ENCODE measurements around the gene FABP3.

The FABP3 gene

GRCh38 chr1:31378001-31378400 lies 5.1 kb upstream of the FABP3 start:
- no peaks in the 10 kb centered on the region for H3K36me3 ChIP-seq (ENCODE audit: insufficient read depth, low read length)
- H3K4me1 ChIP-seq (ENCODE audit: control insufficient read depth, insufficient read depth, low read length) = peaks cover 46% of the 10 kb centered on the region
- no peaks in the 10 kb centered on the region for H3K27me3 ChIP-seq (ENCODE audit: control insufficient read depth, insufficient read depth, low read length)
- no peaks in the 10 kb centered on the region for H3K9me3 ChIP-seq (replicated peaks; ENCODE audit: low read length)
- H3K9ac ChIP-seq (ENCODE audit: low read depth, low read length) = no peak overlapping the region
- no peak overlapping the region for H3K4me2 ChIP-seq (ENCODE audit: low read length)
- no peak overlapping the region for H3K4me3 ChIP-seq (ENCODE audit: low read length)

DNA sequence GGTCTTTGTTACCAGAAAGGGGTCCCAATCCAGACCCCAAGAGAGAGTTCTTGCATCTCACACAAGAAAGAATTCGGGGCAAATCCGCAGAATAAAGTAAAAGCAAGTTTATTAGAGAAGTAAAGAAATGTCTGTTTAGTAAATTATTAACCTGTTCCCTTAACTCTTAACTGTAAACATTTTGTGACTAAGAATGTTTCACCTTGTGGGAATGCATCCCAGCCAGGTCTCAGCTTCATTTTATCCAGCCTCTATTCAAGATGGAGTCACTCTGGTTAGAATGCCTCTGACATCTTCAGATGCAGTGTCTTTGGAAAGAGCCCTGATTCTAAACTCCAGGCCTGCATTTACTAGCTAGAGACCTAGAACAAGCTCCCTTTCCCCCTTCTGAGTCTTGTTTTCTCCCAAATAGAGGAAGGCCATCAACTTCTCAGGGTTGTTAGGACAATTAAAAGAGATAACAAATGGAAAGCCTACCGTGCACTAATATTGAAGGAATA lies 4.5 kb upstream of the FABP3 start:
- Histone ChIP-seq H3K9me3 (replicated peaks; ENCODE audit: low read length) (no peaks in the 10 kb centered on the region), H3K36me3 (ENCODE audit: insufficient read depth, low read length) (no peaks in the 10 kb centered on the region), H3K27me3 (ENCODE audit: control insufficient read depth, insufficient read depth, low read length) (no peaks in the 10 kb centered on the region), H3K4me2 (ENCODE audit: low read length) (no peak overlapping the region), H3K9ac (ENCODE audit: low read depth, low read length) (no peak overlapping the region), H3K4me3 (ENCODE audit: low read length) (no peak overlapping the region), H3K4me1 (ENCODE audit: control insufficient read depth, insufficient read depth, low read length) (peaks cover 51% of the 10 kb centered on the region)

DNA sequence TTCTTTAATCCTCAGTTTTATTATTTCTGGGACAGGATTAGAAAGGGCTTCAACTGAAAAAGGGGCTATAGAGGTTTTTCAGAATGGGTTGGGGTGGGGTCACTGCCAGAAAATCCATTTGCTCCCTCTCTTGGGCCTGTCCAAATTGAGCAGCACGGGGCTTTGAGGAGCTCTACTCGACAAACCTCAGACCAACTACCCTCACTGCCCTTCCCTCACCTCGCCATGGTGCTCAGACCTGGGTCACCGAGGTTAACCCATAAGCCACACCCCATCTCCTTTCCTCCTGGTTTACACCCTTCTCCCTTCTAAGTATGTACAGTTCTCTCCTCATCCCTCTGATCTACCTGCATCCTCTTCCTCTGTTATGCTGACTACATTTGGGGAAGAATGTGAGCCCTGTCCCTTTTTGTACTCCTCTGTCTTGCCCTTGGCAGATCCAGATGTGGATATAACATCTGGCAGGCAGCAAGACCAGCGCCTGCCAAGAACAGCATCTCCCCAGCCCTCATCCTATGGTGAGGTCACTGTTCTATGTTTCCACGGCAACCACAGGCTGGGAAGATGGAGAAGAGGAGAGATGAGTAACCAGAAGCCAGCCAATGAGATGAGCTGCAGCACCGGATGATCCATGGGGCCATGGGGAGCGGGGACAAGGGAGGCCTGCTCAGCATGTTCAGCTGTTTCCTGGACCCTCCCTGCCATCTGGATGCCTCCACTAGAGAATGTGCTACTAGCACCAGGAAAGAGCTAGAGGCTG lies 3.7 kb upstream of the FABP3 start:
- Histone ChIP-seq H3K4me2 (ENCODE audit: low read length) (peak overlapping the region; percentile 5), H3K9me3 (replicated peaks; ENCODE audit: low read length) (no peaks in the 10 kb centered on the region), H3K9ac (ENCODE audit: low read depth, low read length) (no peak overlapping the region), H3K27me3 (ENCODE audit: control insufficient read depth, insufficient read depth, low read length) (no peaks in the 10 kb centered on the region), H3K4me1 (ENCODE audit: control insufficient read depth, insufficient read depth, low read length) (peaks cover 45% of the 10 kb centered on the region), H3K36me3 (ENCODE audit: insufficient read depth, low read length) (no peaks in the 10 kb centered on the region), H3K4me3 (ENCODE audit: low read length) (no peak overlapping the region)

DNA sequence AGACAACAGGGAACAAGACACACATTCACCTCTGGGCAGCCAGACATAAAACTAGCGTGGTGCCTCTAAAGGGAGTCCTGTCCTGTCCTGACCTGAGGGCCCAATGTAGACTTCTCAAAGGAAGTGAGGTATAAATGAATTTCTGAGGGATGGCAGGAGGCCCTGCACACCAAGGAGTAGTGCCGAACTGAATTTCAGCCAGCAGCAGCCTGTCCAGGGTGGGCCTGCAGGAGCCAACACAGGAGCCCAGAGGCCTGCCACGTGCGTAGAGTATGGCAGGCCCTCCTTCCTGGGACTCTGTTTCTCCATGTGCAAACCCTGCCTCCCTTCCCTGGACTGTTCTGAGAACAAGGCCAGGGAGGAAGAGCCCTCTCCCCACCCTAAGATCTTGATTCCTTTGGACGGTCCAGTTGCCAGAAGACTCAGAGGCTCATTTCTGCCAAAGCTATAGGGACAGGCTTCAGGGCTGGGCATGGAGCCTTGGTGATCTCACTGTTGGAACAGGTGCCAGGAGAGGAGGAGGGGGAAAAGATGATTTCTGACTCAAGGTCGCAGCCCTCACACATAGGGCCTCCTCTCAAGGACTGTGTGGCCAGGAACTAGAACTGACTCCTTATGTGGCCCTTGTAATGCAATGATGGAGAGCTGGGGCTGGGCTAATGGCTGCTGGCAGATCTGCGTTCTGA lies 1.8 kb upstream of the FABP3 start:
- Histone ChIP-seq H3K9ac (ENCODE audit: low read depth, low read length) (no peak overlapping the region), H3K27me3 (ENCODE audit: control insufficient read depth, insufficient read depth, low read length) (no peaks in the 10 kb centered on the region), H3K4me2 (ENCODE audit: low read length) (no peak overlapping the region), H3K9me3 (replicated peaks; ENCODE audit: low read length) (no peaks in the 10 kb centered on the region), H3K4me3 (ENCODE audit: low read length) (no peak overlapping the region), H3K4me1 (ENCODE audit: control insufficient read depth, insufficient read depth, low read length) (peaks cover 38% of the 10 kb centered on the region), H3K36me3 (ENCODE audit: insufficient read depth, low read length) (no peaks in the 10 kb centered on the region)

DNA sequence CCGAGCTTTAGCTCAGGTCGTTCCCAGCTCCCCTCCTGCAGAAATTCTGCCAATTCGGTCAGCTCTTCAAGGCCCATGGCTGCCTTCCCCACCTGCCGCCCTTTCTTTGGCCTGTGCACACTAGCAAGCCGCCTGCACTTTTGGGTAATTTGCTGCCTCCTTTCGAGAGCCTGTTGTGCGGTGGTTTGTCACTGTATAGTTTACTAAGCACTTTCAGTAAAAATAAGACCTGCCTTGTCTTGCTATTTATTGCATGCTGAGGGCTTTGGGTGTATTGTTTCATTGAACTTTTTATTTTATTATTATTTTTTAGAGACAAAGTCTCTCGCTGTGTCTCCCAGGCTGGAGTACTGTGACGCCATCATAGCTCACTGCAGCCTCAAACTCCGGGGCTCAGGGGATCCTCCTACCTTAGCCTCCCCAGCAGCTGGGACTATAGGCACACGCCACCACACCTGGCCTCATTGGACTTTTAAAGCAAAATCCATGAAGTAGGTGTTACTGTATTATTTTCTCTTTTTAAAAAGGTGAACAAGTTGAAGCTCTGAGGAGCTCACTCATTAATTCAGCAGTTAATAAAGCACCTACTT lies 1.1 kb upstream of the FABP3 start:
- Histone ChIP-seq H3K4me3 (ENCODE audit: low read length) (peak overlapping the region; percentile 70), H3K9ac (ENCODE audit: low read depth, low read length) (no peak overlapping the region), H3K36me3 (ENCODE audit: insufficient read depth, low read length) (no peaks in the 10 kb centered on the region), H3K4me2 (ENCODE audit: low read length) (peak overlapping the region; percentile 83), H3K4me1 (ENCODE audit: control insufficient read depth, insufficient read depth, low read length) (peaks cover 38% of the 10 kb centered on the region), H3K9me3 (replicated peaks; ENCODE audit: low read length) (no peaks in the 10 kb centered on the region), H3K27me3 (ENCODE audit: control insufficient read depth, insufficient read depth, low read length) (no peaks in the 10 kb centered on the region)

- peak overlapping the region; percentile 83 for H3K4me2 ChIP-seq (ENCODE audit: low read length)
- no peaks in the 10 kb centered on the region for H3K36me3 ChIP-seq (ENCODE audit: insufficient read depth, low read length)
- H3K9ac ChIP-seq (ENCODE audit: low read depth, low read length) = peak overlapping the region; percentile 67
- peaks cover 38% of the 10 kb centered on the region for H3K4me1 ChIP-seq (ENCODE audit: control insufficient read depth, insufficient read depth, low read length)
- no peaks in the 10 kb centered on the region for H3K9me3 ChIP-seq (replicated peaks; ENCODE audit: low read length)
- H3K27me3 ChIP-seq (ENCODE audit: control insufficient read depth, insufficient read depth, low read length) = no peaks in the 10 kb centered on the region
- peak overlapping the region; percentile 70 for H3K4me3 ChIP-seq (ENCODE audit: low read length)
These were observed 173 bp downstream of the FABP3 start for GRCh38 chr1:31372751-31373055.

DNA sequence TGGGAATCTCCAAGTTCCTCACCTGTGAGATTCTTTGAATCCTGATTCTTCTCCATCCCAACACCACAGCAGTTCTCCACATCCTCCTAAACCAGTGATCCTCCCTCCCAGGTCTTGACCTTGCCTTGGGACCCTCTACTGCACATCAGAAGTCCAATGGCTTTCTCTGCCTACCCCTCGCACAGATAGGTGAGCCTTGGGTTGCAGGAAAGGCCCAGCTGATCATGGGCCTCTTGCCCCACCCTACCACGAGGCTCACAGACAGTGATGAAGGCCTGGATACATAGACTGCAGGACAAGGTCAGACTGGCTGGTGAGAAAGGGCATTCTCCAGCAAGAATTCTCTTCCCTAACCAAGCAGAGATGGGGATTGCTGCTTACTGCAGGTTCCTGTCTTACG lies 825 bp downstream of the FABP3 start:
- no peak overlapping the region for H3K9ac ChIP-seq (ENCODE audit: low read depth, low read length)
- H3K4me2 ChIP-seq (ENCODE audit: low read length) = no peak overlapping the region
- no peaks in the 10 kb centered on the region for H3K9me3 ChIP-seq (replicated peaks; ENCODE audit: low read length)
- no peak overlapping the region for H3K4me3 ChIP-seq (ENCODE audit: low read length)
- H3K4me1 ChIP-seq (ENCODE audit: control insufficient read depth, insufficient read depth, low read length) = peaks cover 36% of the 10 kb centered on the region
- H3K36me3 ChIP-seq (ENCODE audit: insufficient read depth, low read length) = peaks cover 6% of the 10 kb centered on the region
- no peaks in the 10 kb centered on the region for H3K27me3 ChIP-seq (ENCODE audit: control insufficient read depth, insufficient read depth, low read length)

GRCh38 chr1:31371121-31371959 lies 1.5 kb downstream of the FABP3 start:
- H3K4me3 ChIP-seq (ENCODE audit: low read length) = no peak overlapping the region
- H3K9ac ChIP-seq (ENCODE audit: low read depth, low read length) = no peak overlapping the region
- H3K27me3 ChIP-seq (ENCODE audit: control insufficient read depth, insufficient read depth, low read length) = no peaks in the 10 kb centered on the region

GRCh38 chr1:31370565-31370964 lies 2.3 kb downstream of the FABP3 start:
- Histone ChIP-seq H3K27me3 (ENCODE audit: control insufficient read depth, insufficient read depth, low read length) (no peaks in the 10 kb centered on the region), H3K4me2 (ENCODE audit: low read length) (no peak overlapping the region), H3K36me3 (ENCODE audit: insufficient read depth, low read length) (peaks cover 17% of the 10 kb centered on the region), H3K9me3 (replicated peaks; ENCODE audit: low read length) (no peaks in the 10 kb centered on the region), H3K9ac (ENCODE audit: low read depth, low read length) (no peak overlapping the region), H3K4me1 (ENCODE audit: control insufficient read depth, insufficient read depth, low read length) (peaks cover 29% of the 10 kb centered on the region), H3K4me3 (ENCODE audit: low read length) (no peak overlapping the region)

More at GRCh38 chr1:31371121-31371959, 1.5 kb downstream of the FABP3 start:
- H3K9me3 ChIP-seq (replicated peaks; ENCODE audit: low read length) = no peaks in the 10 kb centered on the region
- no peak overlapping the region for H3K4me2 ChIP-seq (ENCODE audit: low read length)
- peaks cover 13% of the 10 kb centered on the region for H3K36me3 ChIP-seq (ENCODE audit: insufficient read depth, low read length)
- peaks cover 30% of the 10 kb centered on the region for H3K4me1 ChIP-seq (ENCODE audit: control insufficient read depth, insufficient read depth, low read length)

DNA sequence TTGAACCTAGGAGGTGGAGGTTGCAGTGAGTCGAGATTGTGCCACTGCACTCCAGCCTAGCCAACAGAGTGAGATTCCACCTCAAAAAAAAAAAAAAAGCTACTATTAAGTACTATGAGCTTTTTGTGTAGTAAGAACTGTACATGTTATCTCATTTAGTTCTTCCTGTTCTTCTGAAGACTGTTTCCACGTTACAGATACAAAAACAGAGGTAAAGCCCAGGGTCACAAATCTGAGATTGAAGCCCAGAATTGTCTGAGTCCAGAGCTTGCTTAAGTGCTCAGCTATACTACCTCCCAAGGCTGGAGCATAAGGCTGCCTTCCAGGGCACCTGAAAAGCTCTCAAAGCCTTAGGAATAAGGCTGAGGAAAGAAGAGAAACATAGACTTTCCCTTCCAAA lies 2.9 kb downstream of the FABP3 start:
- peaks cover 28% of the 10 kb centered on the region for H3K4me1 ChIP-seq (ENCODE audit: control insufficient read depth, insufficient read depth, low read length)
- no peak overlapping the region for H3K9ac ChIP-seq (ENCODE audit: low read depth, low read length)
- H3K36me3 ChIP-seq (ENCODE audit: insufficient read depth, low read length) = peaks cover 21% of the 10 kb centered on the region
- no peaks in the 10 kb centered on the region for H3K27me3 ChIP-seq (ENCODE audit: control insufficient read depth, insufficient read depth, low read length)
- H3K4me3 ChIP-seq (ENCODE audit: low read length) = no peak overlapping the region
- no peak overlapping the region for H3K4me2 ChIP-seq (ENCODE audit: low read length)
- no peaks in the 10 kb centered on the region for H3K9me3 ChIP-seq (replicated peaks; ENCODE audit: low read length)

DNA sequence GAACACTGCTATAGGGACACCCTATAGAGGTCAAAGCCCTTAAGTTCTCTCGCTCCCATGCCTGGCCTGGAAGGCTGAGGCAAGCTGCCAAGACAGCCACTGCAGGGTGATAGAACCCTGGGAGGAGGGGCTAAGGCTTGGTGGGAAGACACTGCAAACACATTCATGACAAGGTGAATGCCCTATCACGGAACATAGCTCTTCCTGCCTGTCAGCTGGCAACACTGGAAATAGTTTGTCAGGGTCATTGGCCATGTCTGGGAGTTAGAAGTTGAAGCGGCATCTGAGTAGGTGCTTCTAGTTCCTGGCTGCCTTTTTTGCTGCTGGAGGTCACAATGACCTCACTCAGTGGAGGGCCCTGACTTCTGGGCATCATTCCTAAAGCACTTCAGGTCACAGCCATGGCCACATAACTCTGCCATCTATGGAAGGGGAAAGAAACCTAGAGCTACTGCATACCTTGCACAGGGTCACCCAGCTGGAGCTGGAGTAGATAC lies 4.2 kb downstream of the FABP3 start:
- H3K4me1 ChIP-seq (ENCODE audit: control insufficient read depth, insufficient read depth, low read length) = peaks cover 15% of the 10 kb centered on the region
- no peak overlapping the region for H3K4me3 ChIP-seq (ENCODE audit: low read length)
- no peak overlapping the region for H3K4me2 ChIP-seq (ENCODE audit: low read length)
- no peaks in the 10 kb centered on the region for H3K9me3 ChIP-seq (replicated peaks; ENCODE audit: low read length)
- peaks cover 34% of the 10 kb centered on the region for H3K36me3 ChIP-seq (ENCODE audit: insufficient read depth, low read length)
- H3K27me3 ChIP-seq (ENCODE audit: control insufficient read depth, insufficient read depth, low read length) = no peaks in the 10 kb centered on the region
- no peak overlapping the region for H3K9ac ChIP-seq (ENCODE audit: low read depth, low read length)
